IPS DF 4.7 (cell line): Measurements from ENCODE around the gene ADGRA1.

Experiments used
- DNase-seq: peaks from one replicate; pipeline ENCODE4 v3.0.0-alpha.2; 2013; ENCODE audit warnings: low spot score; ENCODE audit errors: extremely low read depth

The ADGRA1 gene

DNA sequence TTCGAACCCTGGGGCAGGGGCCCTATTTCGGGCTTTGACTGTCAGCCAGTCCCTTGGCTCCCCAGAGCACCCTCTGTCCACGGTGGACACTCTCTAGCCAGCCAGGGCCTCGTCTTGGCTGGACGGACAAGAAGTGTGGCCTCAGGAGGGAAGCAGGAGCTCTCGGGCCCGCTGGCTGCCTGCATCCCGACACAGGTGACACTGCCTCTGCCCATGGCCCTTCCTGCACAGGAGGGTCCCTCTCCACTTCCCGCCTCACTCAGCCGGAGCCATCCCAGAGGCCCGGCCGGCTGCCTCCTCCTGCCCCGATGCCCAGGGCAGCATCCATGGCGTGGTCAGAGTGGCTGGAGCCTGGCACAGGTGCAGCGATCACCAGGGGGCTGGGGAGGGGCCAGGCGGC is 7.9 kb downstream of the ADGRA1 start:
- DNase-seq = no peak

DNA sequence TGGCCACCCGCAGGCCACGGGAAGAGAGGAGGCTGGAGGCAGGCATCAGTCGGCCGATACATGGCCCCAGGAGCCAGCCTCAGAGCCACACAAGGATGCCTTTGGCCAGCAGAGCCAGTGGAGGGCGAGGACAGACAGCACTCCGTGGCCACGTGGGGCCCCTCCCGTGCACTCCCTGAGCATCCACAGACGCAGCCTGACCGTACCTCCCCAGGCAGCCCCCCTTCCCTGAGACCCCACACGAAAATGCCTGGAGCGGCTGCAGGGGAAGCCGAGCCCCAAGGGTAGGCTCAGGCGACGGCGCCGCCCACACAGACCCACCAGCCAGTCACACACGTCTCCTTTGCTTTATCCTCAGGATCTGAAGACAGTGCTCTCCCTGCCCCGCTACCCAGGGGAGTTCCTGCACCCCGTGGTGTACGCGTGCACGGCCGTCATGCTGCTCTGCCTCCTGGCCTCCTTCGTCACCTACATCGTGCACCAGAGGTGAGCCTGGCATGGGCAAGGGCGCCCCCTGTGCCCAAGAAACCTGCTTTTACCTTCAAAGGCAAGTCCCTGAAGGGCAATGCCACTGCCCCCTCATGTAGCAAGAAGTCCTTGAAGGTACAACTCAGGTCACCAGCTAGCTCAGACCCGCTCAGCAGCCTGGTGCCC is 9.0 kb downstream of the ADGRA1 start:
- DNase-seq = no peak

DNA sequence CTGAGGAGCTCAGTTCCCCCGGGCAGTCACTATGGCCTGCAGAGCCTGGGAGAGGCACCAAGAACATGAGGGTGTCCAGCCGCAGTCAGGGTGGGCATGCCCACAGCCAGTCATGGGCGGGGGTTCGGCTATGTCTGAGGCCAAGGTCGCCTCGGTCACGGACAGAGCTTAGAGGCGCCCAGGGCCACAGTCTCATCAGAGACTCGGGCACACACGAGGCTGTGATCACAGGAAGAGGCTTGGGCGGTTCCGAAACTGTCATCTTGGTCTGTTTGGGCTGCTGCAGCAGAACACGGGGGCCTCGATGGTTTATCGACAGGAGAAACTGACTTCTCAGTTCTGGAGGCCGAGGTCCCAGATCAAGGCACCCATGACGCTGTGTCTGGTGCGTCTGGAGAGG is 9.7 kb downstream of the ADGRA1 start:
- DNase-seq = no peak

DNA sequence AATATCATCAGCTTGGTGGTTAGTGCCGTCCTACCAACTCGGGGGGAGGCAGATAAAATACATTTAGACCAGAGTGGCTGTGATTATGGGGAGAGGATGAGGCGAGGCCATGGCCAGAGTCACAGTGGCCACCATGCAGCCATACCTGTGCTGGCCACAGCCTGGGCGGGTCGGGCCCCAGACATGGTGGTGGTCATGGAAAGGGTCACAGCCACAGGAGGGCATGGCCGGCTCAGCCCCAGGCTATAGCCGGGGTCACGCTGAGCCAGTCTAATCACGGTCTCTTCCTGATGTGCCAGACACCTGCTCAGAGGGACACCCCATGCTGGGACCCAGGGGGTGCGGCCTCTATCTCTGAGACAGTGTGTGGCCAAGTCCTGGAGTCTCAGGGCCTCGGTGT is 10.2 kb downstream of the ADGRA1 start:
- DNase-seq = no peak

DNA sequence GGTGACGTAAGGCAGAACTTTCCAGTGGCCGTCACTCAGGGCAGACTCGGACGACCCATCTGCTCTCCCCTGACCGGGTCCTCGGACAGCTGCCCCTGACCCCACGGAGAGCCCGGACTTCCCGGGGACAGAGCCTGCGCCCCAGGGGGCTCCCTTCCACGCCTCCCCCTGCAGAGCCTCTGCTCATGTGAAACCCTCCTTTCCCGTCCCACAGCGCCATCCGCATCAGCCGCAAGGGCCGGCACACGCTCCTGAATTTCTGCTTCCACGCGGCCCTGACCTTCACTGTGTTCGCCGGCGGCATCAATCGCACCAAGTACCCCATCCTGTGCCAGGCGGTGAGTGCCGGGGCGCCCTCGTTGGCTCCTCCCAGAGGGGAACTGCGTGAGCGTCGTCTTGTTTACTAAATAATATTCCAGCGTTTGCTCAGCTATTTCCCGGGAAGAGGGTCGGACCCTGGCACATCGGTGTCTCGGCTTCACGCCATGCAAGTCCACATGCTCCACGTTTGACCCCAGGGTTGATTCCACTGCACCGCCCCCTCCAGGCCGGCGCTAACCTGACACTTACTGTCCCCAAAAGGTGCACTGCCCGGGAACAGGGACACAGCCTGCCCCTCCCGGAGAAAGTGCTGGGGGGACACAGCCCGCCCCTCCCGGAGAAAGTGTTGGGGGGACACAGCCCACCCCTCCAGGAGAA is 10.9 kb downstream of the ADGRA1 start:
- no peak for DNase-seq

DNA sequence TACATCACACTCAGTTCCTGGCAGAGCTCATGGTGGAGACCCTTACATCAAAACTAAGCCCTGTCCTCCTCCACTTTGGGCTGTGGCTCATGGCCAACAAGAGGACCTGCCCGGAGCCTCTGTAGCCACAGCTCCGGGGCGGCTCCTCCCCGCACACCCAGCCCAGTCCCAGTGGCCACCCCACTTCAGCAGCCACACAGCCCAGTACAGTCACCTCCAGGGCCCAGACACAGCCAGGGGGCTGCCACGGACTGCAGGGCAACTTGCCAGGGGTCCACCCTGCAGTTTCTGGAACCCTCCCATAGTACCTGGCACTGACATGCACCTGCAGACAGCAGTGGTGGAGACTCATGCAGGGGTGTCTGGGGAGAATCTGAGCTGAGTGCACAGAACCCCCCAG is 11.8 kb downstream of the ADGRA1 start:
- no peak for DNase-seq

DNA sequence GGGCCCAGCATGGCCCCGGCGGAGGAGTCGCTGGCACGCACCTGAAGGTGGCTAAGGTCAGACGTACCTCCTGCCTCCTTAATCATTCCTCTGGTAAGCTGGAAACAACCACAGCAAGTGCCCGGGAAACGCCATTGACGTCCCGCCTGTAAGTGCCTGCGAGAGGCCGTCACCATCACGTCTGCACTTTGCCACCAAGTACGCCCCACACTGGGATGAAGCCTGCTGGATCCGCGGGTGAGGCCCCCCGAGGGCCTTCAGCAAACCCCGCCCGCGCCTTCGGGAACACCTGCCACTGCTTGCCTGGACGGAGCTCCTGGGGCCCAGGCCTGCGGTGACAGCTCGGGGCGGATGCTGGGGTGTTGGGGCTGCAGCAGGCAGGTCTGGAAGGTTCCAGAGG is 12.5 kb downstream of the ADGRA1 start:
- no peak for DNase-seq

DNA sequence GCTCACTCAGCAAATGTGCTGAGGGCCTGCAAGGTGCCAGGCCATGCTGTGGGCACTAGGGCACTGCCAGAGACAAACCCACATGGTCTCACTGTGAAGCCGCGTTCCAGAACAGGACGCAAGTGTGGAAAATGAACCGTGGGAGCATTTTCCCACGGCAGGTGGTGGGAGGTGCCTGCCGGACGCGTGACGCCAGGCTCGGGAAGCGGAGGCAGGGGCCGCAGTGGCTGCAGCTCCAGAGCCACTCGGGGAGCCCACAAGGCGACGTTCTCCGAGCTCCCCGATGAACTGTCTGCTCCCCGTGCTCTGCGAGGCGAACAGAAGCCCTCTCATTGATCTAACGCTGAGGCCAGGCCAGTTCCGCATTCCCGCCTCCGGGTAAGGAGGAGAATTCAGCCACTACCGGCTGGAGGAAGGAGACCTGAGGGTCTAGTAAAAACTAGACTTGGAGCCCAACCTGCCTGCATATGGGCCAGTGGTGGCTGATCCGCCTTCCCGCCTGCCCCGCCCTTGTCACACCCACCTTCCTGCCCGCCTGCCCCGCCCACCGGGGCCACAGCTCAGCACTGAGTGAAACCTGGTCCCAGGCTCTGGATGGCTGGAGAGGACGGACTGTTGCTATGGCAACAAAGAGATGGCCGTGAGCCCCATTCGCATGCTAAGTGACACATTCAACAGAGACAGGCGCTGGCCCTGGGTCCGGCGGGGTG is 13.1 kb downstream of the ADGRA1 start:
- DNase-seq = peak; percentile 84

DNA sequence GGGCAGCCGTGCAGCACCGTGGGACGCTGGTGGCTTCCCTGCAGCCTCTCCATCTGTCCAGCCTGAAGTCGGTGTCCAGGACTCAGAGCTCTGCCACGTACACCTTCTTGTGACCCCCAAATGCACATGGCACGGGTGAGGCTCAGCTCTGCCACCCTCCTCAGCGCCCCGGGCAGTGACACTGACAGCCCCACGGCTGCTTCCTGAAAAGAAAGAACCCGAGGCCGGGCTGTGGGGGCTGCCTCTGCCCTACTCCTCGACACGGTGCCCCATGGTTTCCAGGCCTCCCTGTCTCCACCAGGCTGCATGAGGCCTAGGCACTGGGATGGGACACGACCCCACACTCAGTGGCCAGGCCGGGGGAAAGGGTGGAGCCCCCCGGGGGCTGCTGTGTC is 13.7 kb downstream of the ADGRA1 start:
- DNase-seq = no peak

DNA sequence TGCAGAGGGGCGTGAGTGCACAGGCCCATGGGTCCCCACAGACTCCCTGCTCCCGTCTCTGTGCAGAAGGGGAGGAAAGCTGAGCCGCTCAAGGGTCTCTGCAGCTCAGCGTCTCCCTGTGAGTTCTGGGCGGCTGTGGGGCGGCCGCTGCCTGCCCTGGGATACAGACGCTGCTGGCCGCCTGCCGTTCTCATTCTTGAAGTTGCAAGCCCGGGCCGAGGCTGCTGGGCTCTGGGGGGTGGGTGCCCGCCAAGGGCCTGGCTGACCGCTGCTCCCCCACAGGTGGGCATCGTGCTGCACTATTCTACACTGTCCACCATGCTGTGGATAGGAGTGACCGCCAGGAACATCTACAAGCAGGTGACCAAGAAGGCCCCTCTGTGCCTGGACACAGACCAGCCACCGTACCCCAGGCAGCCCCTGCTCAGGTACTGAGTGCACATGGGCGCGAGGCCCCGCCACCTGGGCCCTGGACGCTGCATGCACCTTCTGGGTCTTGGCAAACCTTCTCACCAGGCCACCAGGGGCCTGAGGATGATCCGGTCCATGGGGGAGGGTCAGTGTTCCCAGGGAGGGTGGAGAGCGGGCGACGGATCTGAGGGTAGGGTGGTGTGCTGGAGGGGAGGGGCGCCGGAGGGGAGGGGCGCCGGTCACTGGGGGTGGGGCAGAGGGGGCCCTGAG is 14.8 kb downstream of the ADGRA1 start:
- no peak for DNase-seq

DNA sequence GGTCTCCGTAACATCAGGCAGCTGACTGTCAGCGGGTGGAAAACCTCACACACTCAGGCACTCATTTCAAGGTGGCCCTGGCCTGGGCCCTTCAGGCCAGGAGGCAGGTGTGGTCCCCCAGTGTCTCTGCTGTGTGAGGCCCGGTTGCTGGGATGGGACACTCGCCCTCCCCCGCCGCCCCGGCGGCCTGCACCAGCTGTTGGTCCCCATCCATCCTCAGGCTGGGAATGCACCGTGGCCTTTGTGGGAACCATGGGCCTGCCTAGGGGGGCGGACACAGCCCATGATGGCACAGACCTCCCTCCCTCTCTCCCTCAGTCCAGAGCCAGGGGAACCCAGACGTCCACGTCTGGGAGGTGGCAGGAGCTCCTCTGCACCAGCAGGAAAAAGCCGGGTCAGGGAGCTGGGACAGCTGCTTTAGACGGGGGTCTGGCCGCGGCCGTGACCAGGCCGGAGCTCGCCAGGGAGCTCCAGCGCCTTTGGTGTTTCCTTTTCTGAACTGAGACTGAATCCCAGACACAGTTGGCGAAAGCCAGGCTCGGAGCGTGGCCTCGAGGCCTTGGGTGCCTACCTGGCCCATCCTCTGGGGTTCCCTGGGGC is 15.7 kb downstream of the ADGRA1 start:
- no peak for DNase-seq

DNA sequence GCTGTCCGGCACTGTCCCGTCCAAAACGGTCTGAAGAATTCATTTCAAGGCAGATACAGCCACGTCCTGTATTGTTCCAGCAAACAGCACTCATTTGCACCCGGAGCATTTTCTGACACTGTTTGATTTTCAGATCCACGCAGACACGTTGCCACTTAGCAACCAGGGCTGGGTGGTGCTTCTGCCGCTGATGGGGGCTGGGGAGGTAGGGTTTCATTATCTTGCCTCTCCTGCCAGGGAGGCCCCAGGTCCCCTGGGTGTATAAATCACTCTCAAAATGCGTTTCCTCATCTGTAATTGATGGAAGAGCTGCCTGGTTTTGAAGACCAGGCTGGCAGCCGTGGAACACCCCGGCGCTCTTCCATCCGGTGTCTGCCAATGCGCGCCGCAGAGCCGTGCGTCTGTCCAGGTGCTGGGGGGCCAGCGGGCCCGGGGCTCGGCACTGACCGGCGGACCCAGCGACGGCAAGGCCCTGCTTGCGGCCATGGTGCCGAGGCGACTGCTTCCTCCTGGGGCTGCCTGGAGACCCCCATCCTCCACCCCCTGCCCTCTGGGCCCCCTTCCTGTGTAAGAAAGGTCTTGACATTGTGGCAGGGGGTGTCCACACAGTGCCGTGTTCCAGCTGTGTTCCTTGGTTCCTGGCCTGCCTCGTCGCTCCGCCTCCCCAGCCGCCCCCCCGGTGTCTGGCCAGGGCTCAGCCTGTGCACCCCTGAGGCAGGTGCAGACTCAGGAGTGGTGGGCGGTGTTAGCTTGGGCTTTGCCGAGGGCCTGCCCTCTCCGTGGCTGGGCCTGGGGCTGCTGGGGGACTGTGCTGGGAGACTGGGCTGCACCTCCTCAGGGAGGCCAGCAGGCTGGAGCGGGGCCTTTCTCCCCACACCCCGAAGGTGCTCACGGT is 16.6 kb downstream of the ADGRA1 start:
- DNase-seq = no peak

DNA sequence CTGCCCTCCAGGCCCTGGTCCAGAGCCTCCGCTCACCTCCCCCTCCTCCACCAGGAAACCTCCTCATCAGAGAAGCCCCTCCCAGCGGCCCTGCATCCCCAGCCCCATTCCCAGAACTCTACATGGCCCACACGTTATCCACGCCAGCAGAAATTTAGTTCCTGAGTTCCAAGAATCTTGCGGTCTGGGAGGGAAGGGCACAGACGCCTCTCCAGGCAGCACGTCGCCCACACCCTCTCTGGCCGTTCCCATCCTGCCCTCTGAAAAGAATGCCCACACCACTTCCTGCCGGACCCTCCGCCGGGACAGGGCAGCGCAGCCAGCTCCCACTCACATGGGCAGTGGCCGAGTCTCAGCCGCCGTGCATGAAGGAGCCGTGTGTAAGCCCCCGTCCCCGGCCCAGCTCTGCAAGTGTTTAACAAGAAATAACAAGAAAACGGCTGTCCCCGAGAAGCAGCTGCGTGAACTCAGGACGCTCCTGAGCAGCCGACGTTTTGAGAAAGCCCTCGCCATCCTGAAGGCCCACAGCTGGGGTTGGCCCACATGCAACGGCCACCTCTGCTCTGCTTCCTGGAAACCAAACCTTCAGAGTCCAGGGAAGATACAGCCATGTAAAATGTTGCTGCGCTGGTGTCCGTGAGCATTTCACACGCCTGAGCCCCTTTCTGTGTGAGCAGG is 17.4 kb downstream of the ADGRA1 start:
- DNase-seq = no peak

DNA sequence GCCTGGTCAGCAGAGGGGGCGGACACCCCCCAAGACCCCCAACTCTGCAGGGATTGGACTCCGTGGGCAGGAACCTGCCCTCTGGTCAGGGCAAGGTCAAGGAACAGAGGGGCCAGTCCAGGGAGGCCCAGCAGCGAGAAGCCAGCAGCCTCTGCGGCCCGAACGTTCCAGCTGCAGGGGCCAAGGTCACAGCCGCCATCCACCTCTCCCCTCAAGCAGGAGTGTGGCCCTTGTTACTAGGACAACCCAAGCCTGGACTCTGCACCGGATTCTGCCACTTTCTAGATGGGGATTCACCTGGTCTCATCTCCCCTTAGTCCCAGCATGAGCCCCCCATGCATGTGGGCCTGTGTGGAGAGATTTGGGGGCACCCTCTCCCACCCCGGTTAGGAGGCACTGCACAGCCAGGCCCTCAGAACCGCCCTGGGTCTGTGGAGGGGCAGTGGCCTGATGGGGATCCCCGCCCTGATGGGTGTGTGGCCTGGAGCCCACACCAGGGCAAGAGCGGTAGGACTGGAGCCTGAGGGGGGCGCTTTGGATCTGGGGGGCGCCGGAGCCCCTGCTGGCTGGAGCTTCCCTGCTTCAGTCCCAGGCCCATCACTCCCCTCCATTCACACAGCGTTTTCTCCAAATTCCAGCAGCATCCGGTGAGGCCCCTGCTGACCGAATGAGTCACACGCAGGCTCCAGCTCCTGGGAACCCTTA is 18.1 kb downstream of the ADGRA1 start:
- DNase-seq = no peak

DNA sequence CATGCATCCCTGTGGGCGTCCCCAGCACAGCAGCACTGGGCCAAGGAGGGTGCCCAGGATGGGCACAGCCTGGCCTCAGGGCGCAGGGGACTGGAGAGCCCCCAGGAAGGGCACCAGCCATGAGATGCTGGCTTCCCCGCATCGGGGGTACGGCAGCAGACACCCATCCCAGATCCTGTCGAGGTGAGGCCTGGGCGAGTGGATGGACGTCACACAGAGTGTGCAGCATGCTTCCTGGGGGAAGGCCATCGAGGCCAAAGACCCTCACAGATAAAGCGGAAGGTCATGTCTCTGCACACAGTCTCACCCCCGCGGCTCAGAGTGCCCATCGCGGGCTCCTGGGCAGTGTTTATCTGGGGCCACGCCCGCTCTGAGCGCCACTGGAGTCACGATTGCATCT is 18.8 kb downstream of the ADGRA1 start:
- no peak for DNase-seq

DNA sequence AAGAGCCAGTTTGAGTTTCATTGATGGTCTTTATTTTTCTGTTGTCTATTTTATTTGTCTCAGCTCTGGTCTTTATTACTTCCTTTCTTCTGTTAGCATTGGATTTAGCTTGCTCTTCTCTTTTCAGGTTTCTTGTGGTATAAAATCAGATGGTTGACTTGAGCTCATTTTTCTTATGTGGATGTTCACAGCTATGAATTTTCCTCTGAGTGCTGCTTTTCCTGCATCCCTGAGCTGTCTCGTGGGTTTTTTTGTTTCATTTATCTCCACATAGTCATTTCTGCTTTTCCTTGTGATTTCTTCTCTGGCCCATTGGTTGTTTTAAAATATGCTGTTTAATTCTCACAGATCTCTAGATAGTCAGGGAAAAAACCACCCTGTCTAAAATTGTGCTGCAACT is 19.7 kb downstream of the ADGRA1 start:
- no peak for DNase-seq

DNA sequence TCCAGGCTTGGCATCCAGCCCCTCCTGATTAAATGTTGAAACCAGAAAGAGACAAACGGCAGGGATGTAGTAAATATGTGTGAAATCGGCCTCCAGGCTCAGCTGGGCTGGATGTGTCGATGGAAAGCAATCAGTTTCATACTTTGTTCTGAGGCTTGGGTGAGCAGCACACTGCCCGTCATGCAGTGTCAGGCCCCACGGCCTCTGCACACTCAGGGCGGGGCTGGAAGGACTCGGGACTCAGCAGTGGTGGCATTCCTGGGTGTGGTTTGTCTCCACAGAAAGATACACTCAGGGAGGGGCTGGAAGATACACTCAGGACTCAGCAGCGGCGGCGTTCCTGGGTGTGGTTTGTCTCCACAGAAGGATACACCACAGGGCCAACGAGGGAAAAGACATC is 22.0 kb downstream of the ADGRA1 start:
- no peak for DNase-seq

DNA sequence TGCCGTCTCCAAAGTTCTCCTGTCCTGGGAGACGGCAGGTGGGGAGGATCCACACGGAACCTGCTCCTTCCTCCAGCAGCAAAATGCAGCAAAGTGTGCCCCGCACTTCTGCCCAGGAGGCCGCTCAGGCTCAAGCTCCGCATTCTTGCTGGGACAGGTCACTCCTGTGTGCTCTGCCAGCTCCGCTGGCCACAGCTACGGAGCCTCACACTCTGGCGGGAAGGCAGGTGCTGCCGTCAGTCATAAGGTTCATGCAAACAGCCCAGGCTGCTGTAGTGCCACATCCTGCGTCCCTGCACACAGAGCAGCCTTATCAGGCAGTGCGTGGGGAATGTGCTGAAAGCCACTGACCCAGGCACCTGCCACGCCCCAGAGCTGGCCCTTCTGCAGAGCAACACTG is 22.4 kb downstream of the ADGRA1 start:
- DNase-seq = no peak

DNA sequence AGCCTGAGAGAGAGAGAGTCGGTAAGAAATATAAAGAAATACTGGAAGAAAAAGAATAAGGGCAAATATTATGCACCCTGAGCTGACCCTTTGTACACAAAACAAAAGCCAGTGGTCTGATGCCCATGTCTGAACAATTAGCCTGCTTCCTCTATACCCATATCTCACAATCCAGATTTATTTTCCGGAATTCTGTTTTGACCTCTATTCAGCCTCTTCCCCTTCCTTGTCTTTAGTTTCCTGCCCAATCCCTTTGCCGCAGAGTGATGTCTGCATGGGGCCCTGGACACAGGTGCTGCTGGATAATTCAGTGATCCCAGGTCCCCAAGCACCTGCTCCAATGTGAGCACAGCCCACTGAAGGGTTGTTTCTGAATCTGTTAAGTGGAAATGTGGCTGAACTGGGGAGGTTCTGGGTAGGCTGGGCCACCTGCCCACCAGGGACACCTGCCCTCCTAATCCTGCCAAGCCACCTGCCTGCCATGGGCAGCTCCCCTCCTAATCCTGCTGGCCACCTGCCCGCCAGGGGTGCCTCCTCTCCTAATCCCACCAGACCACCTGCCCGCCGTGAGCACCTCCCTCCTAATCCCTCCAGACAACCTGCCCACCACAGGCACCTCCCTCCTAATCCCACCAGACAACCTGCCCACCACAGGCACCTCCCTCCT is 23.0 kb downstream of the ADGRA1 start:
- DNase-seq = no peak
